Astrocyte (in vitro differentiated cells and primary cell): Measurements from ENCODE around the gene ERRFI1. TPM values are rescaled to one million over a fixed set of nuclear protein-coding genes. Genes with fewer than 3 reads are reported as not detected.

Source experiments
- DNase-seq: peaks from one replicate; pipeline ENCODE4 v3.0.0-alpha.2; 2010; ENCODE audit warnings: low read depth
- FAIRE-seq: peaks from 2 replicates; lab custom pipeline; 2011; peaks lifted over from hg19 to GRCh38; lab: Jason Lieb, UNC
- H2AFZ ChIP-seq: 2 replicates; pipeline ENCODE4 v1.6.0; 2012; ENCODE audit warnings: low read depth, low read length, inconsistent platforms
- H3K27ac ChIP-seq: 2 replicates; pipeline ENCODE4 v1.5.1; 2011; ENCODE audit warnings: low read depth, low read length, inconsistent platforms
- H3K27me3 ChIP-seq: 2 replicates; pipeline ENCODE4 v1.6.0; 2011; ENCODE audit warnings: low read length, inconsistent platforms; ENCODE audit not compliant: insufficient read depth
- H3K36me3 ChIP-seq: 2 replicates; pipeline ENCODE4 v1.5.1; 2011; ENCODE audit warnings: low read length, inconsistent platforms; ENCODE audit not compliant: insufficient read depth
- H3K4me1 ChIP-seq: 2 replicates; pipeline ENCODE4 v1.5.1; 2011; ENCODE audit warnings: low read length, inconsistent platforms; ENCODE audit not compliant: insufficient read depth
- H3K4me2 ChIP-seq: 2 replicates; pipeline ENCODE4 v1.6.0; 2012; ENCODE audit warnings: low read length, inconsistent platforms
- H3K4me3 ChIP-seq: 2 replicates; pipeline ENCODE4 v1.5.1; 2011; ENCODE audit warnings: low read depth, mild to moderate bottlenecking, low read length, inconsistent platforms; ENCODE audit not compliant: insufficient read depth
- H3K79me2 ChIP-seq: 2 replicates; pipeline ENCODE4 v1.6.0; 2012; ENCODE audit warnings: mild to moderate bottlenecking, low read length, inconsistent platforms; ENCODE audit not compliant: insufficient read depth
- H3K9ac ChIP-seq: 2 replicates; pipeline ENCODE4 v1.6.0; 2012; ENCODE audit warnings: mild to moderate bottlenecking, low read length, inconsistent platforms
- H3K9me3 ChIP-seq: 2 replicates; pipeline ENCODE4 v1.5.1; 2012; ENCODE audit warnings: low read depth, mild to moderate bottlenecking, low read length, inconsistent platforms; ENCODE audit not compliant: insufficient read depth
- H4K20me1 ChIP-seq: 2 replicates; pipeline ENCODE4 v1.6.0; 2012; ENCODE audit warnings: low read length, inconsistent platforms; ENCODE audit not compliant: insufficient read depth
- H3K27ac Mint-ChIP-seq: one replicate; pipeline ENCODE4 v1.8.0; 2021; ENCODE audit warnings: mild to moderate bottlenecking, mixed read lengths; ENCODE audit not compliant: unreplicated experiment
- H3K27me3 Mint-ChIP-seq: one replicate; pipeline ENCODE4 v1.8.0; 2021; ENCODE audit warnings: low read depth, mixed read lengths; ENCODE audit not compliant: unreplicated experiment
- H3K36me3 Mint-ChIP-seq: one replicate; pipeline ENCODE4 v1.8.0; 2021; ENCODE audit warnings: low read depth, mixed read lengths; ENCODE audit not compliant: unreplicated experiment
- H3K4me1 Mint-ChIP-seq: one replicate; pipeline ENCODE4 v1.8.0; 2021; ENCODE audit warnings: low read depth, mixed read lengths; ENCODE audit not compliant: unreplicated experiment
- H3K4me3 Mint-ChIP-seq: one replicate; pipeline ENCODE4 v1.8.0; 2021; ENCODE audit warnings: mild to moderate bottlenecking, moderate library complexity, mixed read lengths; ENCODE audit not compliant: unreplicated experiment
- H3K9me3 Mint-ChIP-seq: one replicate; pipeline ENCODE4 v1.8.0; 2021; ENCODE audit warnings: mild to moderate bottlenecking, mixed read lengths; ENCODE audit not compliant: unreplicated experiment
- EZH2 ChIP-seq: IDR thresholded peaks from 2 replicates; pipeline ENCODE4 v1.6.1; 2012; ENCODE audit warnings: mild to moderate bottlenecking, low read length, inconsistent platforms; ENCODE audit not compliant: insufficient read depth
- total RNA-seq: library from RNA; stranded (reverse); gene quantifications from 2 replicates; pipeline ENCODE4 v1.2.1, GENCODE V29; 2021
- TF ChIP-seq, protein P1 (sequence below): IDR thresholded peaks from 2 replicates; pipeline ENCODE4 v1.5.1; 2011; ENCODE audit warnings: low read depth, mild to moderate bottlenecking, inconsistent platforms, low read length, moderate library complexity; ENCODE audit not compliant: insufficient read depth

Gene ERRFI1
- total RNA-seq, 1 donor from 2014 or later = 81.5 TPM

DNA sequence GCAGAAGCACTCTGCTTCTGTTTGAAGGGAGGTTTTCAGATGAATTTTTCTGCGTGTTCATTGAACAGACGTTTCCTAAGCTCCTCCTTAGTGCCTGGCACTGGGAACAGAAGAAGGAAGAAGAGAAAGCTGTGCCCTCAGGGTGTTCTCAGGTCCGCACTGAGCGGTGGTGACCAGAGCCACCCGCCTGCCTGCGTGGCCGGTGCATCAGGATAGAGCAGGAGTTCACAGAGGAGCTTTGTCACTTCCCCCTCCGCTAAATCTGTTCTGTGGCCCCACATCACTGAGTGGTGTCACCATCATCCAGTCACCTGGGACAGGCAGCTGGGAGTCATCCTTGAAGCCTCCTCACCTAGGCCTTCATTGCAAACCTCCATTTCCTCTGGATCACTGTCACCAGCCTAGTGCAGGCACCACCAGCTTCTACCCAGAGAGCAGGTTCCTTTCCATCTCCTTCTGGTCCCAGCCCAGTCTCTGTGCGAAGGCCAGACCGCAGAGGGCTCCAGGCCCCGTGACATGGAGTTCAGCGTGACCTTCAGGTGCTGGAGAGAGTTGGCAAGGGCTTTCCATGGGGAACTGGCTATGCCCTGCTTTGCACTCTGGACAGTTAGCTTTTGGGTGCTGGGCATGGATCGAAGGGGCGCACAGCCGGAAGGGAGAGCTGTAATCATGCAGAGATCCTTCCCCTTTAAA is 42.9 kb downstream of the ERRFI1 start:
- H3K9me3 Mint-ChIP-seq = no peaks in the 10 kb centered on the region
- Histone ChIP-seq H2AFZ (no peak overlapping the region), H3K4me1 (peaks cover 3% of the 10 kb centered on the region), H3K27me3 (no peaks in the 10 kb centered on the region), H3K9ac (no peak overlapping the region), H4K20me1 (peaks cover 13% of the 10 kb centered on the region), H3K4me3 (no peak overlapping the region), H3K4me2 (no peak overlapping the region), H3K36me3 (peaks cover 39% of the 10 kb centered on the region), H3K27ac (no peak overlapping the region), H3K9me3 (no peaks in the 10 kb centered on the region), H3K79me2 (peaks cover 5% of the 10 kb centered on the region)
- FAIRE-seq = no peak
- TF ChIP-seq, protein P1, sequence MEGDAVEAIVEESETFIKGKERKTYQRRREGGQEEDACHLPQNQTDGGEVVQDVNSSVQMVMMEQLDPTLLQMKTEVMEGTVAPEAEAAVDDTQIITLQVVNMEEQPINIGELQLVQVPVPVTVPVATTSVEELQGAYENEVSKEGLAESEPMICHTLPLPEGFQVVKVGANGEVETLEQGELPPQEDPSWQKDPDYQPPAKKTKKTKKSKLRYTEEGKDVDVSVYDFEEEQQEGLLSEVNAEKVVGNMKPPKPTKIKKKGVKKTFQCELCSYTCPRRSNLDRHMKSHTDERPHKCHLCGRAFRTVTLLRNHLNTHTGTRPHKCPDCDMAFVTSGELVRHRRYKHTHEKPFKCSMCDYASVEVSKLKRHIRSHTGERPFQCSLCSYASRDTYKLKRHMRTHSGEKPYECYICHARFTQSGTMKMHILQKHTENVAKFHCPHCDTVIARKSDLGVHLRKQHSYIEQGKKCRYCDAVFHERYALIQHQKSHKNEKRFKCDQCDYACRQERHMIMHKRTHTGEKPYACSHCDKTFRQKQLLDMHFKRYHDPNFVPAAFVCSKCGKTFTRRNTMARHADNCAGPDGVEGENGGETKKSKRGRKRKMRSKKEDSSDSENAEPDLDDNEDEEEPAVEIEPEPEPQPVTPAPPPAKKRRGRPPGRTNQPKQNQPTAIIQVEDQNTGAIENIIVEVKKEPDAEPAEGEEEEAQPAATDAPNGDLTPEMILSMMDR = no peak
- TF ChIP-seq EZH2 = no peak
- H3K4me1 Mint-ChIP-seq = peaks cover 3% of the 10 kb centered on the region
- no peak for DNase-seq
- no peak overlapping the region for H3K27ac Mint-ChIP-seq
- no peaks in the 10 kb centered on the region for H3K27me3 Mint-ChIP-seq
- peaks cover 22% of the 10 kb centered on the region for H3K36me3 Mint-ChIP-seq
- H3K4me3 Mint-ChIP-seq = no peak overlapping the region

- H3K4me3 ChIP-seq = no peak overlapping the region
- H3K36me3 ChIP-seq = peaks cover 53% of the 10 kb centered on the region
- no peak overlapping the region for H3K4me2 ChIP-seq
- no peak for TF ChIP-seq EZH2
- TF ChIP-seq, protein P1 = no peak
- FAIRE-seq (no peak), DNase-seq (no peak)
- Mint-ChIP-seq H3K36me3 (peaks cover 22% of the 10 kb centered on the region), H3K27me3 (no peaks in the 10 kb centered on the region), H3K9me3 (no peaks in the 10 kb centered on the region), H3K4me1 (peaks cover 3% of the 10 kb centered on the region), H3K27ac (no peak overlapping the region), H3K4me3 (no peak overlapping the region)
- no peaks in the 10 kb centered on the region for H3K27me3 ChIP-seq
- H3K9me3 ChIP-seq = no peaks in the 10 kb centered on the region
- peaks cover 10% of the 10 kb centered on the region for H3K79me2 ChIP-seq
- peaks cover 3% of the 10 kb centered on the region for H3K4me1 ChIP-seq
- peaks cover 13% of the 10 kb centered on the region for H4K20me1 ChIP-seq
- no peak overlapping the region for H2AFZ ChIP-seq
- H3K9ac ChIP-seq = no peak overlapping the region
- no peak overlapping the region for H3K27ac ChIP-seq
Measured at GRCh38 chr1:7980984-7981383, 45.1 kb downstream of the ERRFI1 start.

DNA sequence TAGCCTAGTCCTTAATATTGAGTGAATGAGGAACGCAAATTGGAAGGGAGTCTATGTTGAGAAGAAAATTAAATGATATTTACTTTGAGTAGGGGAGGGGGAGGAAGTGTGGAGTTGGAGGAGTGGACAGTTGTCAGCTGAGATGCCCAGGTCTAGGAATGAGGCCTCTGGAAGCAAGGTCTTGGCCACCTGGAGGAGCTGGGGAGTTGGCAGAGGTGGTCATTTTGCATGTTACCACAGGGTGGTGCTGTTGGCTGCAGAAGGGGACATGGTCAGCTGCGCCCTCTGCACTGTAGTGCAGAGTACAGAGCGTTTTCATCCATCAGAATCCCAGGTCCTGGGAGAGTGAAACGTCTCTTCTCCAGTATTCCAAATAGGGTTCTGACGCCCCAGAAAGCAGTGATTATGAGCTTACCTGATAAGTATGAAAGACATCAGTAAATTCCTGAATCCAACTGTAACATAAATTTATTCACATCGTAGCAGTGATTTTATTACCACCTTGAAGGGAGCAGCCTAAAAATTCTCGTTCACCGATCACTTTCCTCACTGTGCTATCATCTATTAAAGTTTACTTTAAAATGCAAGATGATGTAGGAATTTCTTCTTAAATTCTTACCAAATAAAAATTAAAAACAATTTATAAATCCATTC is 50.8 kb downstream of the ERRFI1 start:
- FAIRE-seq = peak; percentile 90
- no peaks in the 10 kb centered on the region for H3K9me3 ChIP-seq
- H3K36me3 Mint-ChIP-seq = peaks cover 17% of the 10 kb centered on the region
- no peak overlapping the region for H3K4me3 ChIP-seq
- H3K79me2 ChIP-seq = peaks cover 15% of the 10 kb centered on the region
- no peak overlapping the region for H2AFZ ChIP-seq
- H3K4me1 Mint-ChIP-seq = peaks cover 2% of the 10 kb centered on the region
- peaks cover 13% of the 10 kb centered on the region for H4K20me1 ChIP-seq
- no peaks in the 10 kb centered on the region for H3K9me3 Mint-ChIP-seq
- H3K4me2 ChIP-seq = no peak overlapping the region
- H3K36me3 ChIP-seq = peaks cover 48% of the 10 kb centered on the region
- no peak overlapping the region for H3K9ac ChIP-seq
- H3K27me3 ChIP-seq = no peaks in the 10 kb centered on the region
- H3K27ac Mint-ChIP-seq = peak overlapping the region; percentile 45
- DNase-seq = peak; percentile 42
- no peak overlapping the region for H3K4me3 Mint-ChIP-seq
- no peak overlapping the region for H3K27ac ChIP-seq
- no peak for TF ChIP-seq EZH2
- TF ChIP-seq, protein P1 = peak; percentile 93
- H3K27me3 Mint-ChIP-seq = no peaks in the 10 kb centered on the region
- no peaks in the 10 kb centered on the region for H3K4me1 ChIP-seq
